Neural progenitor cell (in vitro differentiated cells): Measurements from ENCODE around the gene GALK1. TPM values are rescaled to one million over a fixed set of nuclear protein-coding genes. Genes with fewer than 3 reads are reported as not detected.

ENCODE experiments used
- DNase-seq: peaks from one replicate; pipeline ENCODE4 v3.0.0-alpha.2; 2016; ENCODE audit warnings: low spot score
- H2AFZ ChIP-seq: fragments of 200-600 bp; sonication (generic); replicated peaks from 2 replicates; pipeline ENCODE4 v1.6.1; 2016; ENCODE audit warnings: antibody characterized with exemption
- H3F3A ChIP-seq: fragments of 200-600 bp; sonication (generic); 2 replicates; pipeline ENCODE4 v1.6.1; 2016; ENCODE audit warnings: antibody characterized with exemption, low read depth
- H3K27ac ChIP-seq: fragments of 200-600 bp; sonication (generic); 2 replicates; pipeline ENCODE4 v1.5.1; 2016; ENCODE audit warnings: mild to moderate bottlenecking
- H3K27me3 ChIP-seq: fragments of 200-600 bp; sonication (generic); 2 replicates; pipeline ENCODE4 v1.6.1; 2016; ENCODE audit warnings: mild to moderate bottlenecking, moderate library complexity
- H3K36me3 ChIP-seq: fragments of 200-600 bp; sonication (generic); 2 replicates; pipeline ENCODE4 v1.5.1; 2016
- H3K4me1 ChIP-seq: fragments of 200-600 bp; sonication (generic); 2 replicates; pipeline ENCODE4 v1.6.1; 2016; ENCODE audit warnings: mixed run types
- H3K4me2 ChIP-seq: fragments of 200-600 bp; sonication (generic); 2 replicates; pipeline ENCODE4 v1.6.1; 2016
- H3K4me3 ChIP-seq: fragments of 200-600 bp; sonication (generic); 2 replicates; pipeline ENCODE4 v1.5.1; 2016
- H3K79me2 ChIP-seq: fragments of 200-600 bp; sonication (generic); 2 replicates; pipeline ENCODE4 v1.6.1; 2016; ENCODE audit warnings: low read depth
- H3K9ac ChIP-seq: fragments of 200-600 bp; sonication (generic); 2 replicates; pipeline ENCODE4 v1.6.1; 2016
- H3K9me3 ChIP-seq: fragments of 200-600 bp; sonication (generic); 2 replicates; pipeline ENCODE4 v1.5.1; 2016; ENCODE audit warnings: low read depth
- H4K20me1 ChIP-seq: fragments of 200-600 bp; sonication (generic); 2 replicates; pipeline ENCODE4 v1.6.1; 2016; ENCODE audit warnings: low read depth
- H3K27ac Mint-ChIP-seq: 3 replicates; pipeline ENCODE4 v1.8.0; 2021; ENCODE audit warnings: mixed read lengths
- H3K27me3 Mint-ChIP-seq: 2 replicates; pipeline ENCODE4 v1.8.0; 2022; ENCODE audit warnings: low read depth, mild to moderate bottlenecking, inconsistent platforms, moderate library complexity, mixed read lengths; ENCODE audit not compliant: insufficient read depth
- H3K36me3 Mint-ChIP-seq: 3 replicates; pipeline ENCODE4 v1.8.0; 2021; ENCODE audit warnings: mixed read lengths
- H3K4me1 Mint-ChIP-seq: 3 replicates; pipeline ENCODE4 v1.8.0; 2021; ENCODE audit warnings: mixed read lengths
- H3K4me3 Mint-ChIP-seq: 3 replicates; pipeline ENCODE4 v1.8.0; 2021; ENCODE audit warnings: mild to moderate bottlenecking, moderate library complexity, mixed read lengths
- H3K9me3 Mint-ChIP-seq: 3 replicates; pipeline ENCODE4 v1.8.0; 2020; ENCODE audit warnings: mixed read lengths
- EZH2phosphoT487 ChIP-seq: fragments of 200-600 bp; sonication (generic); IDR thresholded peaks from 2 replicates; pipeline ENCODE4 v1.6.1; 2017; ENCODE audit warnings: antibody characterized with exemption
- microRNA-seq: library from miRNA; unstranded; fragments of <30 nt; microRNA quantifications from one replicate; pipeline ENCODE4, GENCODE V29; 2016
- total RNA-seq: library from RNA; depleted of rRNA; stranded (reverse); fragments of >200 nt; gene quantifications from 2 replicates; pipeline ENCODE4 v1.2.3, GENCODE V29; 2015; ENCODE audit warnings: low replicate concordance

GALK1 gene
- total RNA-seq, 1 donor from 2014 or later: 6.5 TPM

- H3K4me3 Mint-ChIP-seq: no peak overlapping the region
- H3K27ac ChIP-seq: no peak overlapping the region
- H3K36me3 ChIP-seq: no peaks in the 10 kb centered on the region
- no peaks in the 10 kb centered on the region for H3K79me2 ChIP-seq
- DNase-seq: no peak
- H3K27ac Mint-ChIP-seq: no peak overlapping the region
- H3K4me1 Mint-ChIP-seq: no peaks in the 10 kb centered on the region
- no peaks in the 10 kb centered on the region for H3K9me3 ChIP-seq
- no peak overlapping the region for H3K4me3 ChIP-seq
- peaks cover 11% of the 10 kb centered on the region for H3K27me3 Mint-ChIP-seq
- no peak overlapping the region for H3K9ac ChIP-seq
- no peak overlapping the region for H2AFZ ChIP-seq
- no peaks in the 10 kb centered on the region for H3K9me3 Mint-ChIP-seq
- H3K36me3 Mint-ChIP-seq: no peaks in the 10 kb centered on the region
- peaks cover 5% of the 10 kb centered on the region for H3K27me3 ChIP-seq
- peaks cover 3% of the 10 kb centered on the region for H4K20me1 ChIP-seq
- no peak for TF ChIP-seq EZH2phosphoT487
- H3K4me1 ChIP-seq: no peaks in the 10 kb centered on the region
- H3K4me2 ChIP-seq: no peak overlapping the region
- peaks cover 9% of the 10 kb centered on the region for H3F3A ChIP-seq
These were observed 52.5 kb downstream of the GALK1 start for GRCh38 chr17:75712446-75712845.

Small RNAs within 50 kb of the gene (microRNA-seq; reads per million reads assigned to microRNA genes)
- gene MIR4738: not detected

Other genes starting within 250 kb of the GALK1 start
- gene CASKIN2, start 249.7 kb downstream of the GALK1 start, total RNA-seq: 5.7 and 12.6 TPM in 2 replicates
- gene TSEN54, start 248.7 kb downstream of the GALK1 start, total RNA-seq: 20.5 and 47.8 TPM in 2 replicates
- gene LLGL2, start 239.5 kb downstream of the GALK1 start, total RNA-seq: 16.6 and 60.2 TPM in 2 replicates
- 10.2 and 17.1 TPM in 2 replicates for gene MYO15B, start 177.4 kb downstream of the GALK1 start, total RNA-seq
- not detected in 2 replicates for gene SMIM5, start 131.8 kb downstream of the GALK1 start, total RNA-seq
- 22.7 and 27.3 TPM in 2 replicates for gene RECQL5, start 98.0 kb downstream of the GALK1 start, total RNA-seq
- 72.9 and 75.8 TPM in 2 replicates for gene SAP30BP, start 97.9 kb downstream of the GALK1 start, total RNA-seq
- 1.1 TPM in 1 of 2 replicates, not detected in the other for gene ITGB4, start 43.7 kb downstream of the GALK1 start, total RNA-seq
- gene UNK, start 19.6 kb upstream of the GALK1 start, total RNA-seq: 38.5 and 43.0 TPM in 2 replicates
- 0.09 and 0.96 TPM in 2 replicates for gene UNC13D, start 79.2 kb upstream of the GALK1 start, total RNA-seq
- 20.9 and 23.8 TPM in 2 replicates for gene WBP2, start 90.1 kb upstream of the GALK1 start, total RNA-seq
- gene TRIM47, start 113.4 kb upstream of the GALK1 start, total RNA-seq: 0.90 and 1.3 TPM in 2 replicates
- 17.2 and 36.3 TPM in 2 replicates for gene TRIM65, start 131.8 kb upstream of the GALK1 start, total RNA-seq
- 26.8 and 57.4 TPM in 2 replicates for gene MRPL38, start 139.7 kb upstream of the GALK1 start, total RNA-seq
- 11.2 and 31.4 TPM in 2 replicates for gene FBF1, start 175.8 kb upstream of the GALK1 start, total RNA-seq
- gene ACOX1, start 214.0 kb upstream of the GALK1 start, total RNA-seq: 9.7 and 12.2 TPM in 2 replicates
- 5.9 and 9.4 TPM in 2 replicates for gene TEN1, start 214.0 kb upstream of the GALK1 start, total RNA-seq
- 3.0 and 6.8 TPM in 2 replicates for gene CDK3, start 235.7 kb upstream of the GALK1 start, total RNA-seq